A673 (cell line): ENCODE data around the gene LRFN4. TPM values are rescaled to one million over a fixed set of nuclear protein-coding genes. Genes with fewer than 3 reads are reported as not detected.

ENCODE experiments used
- BruUV-seq: library from RNA; stranded (reverse); fragments of 400-500 nt; replicated peaks from 2 replicates; lab custom pipeline; 2021; lab: Mats Ljungman, UMichigan
- CTCF ChIA-PET: fragments of 300-600 bp; sonication (Branson Sonifier 250); formaldehyde crosslinking; loops from one replicate; lab custom pipeline; 2022; ENCODE audit warnings: antibody characterized with exemption; lab: Charles Lee
- POLR2A ChIA-PET: fragments of 300-600 bp; sonication (Branson Sonifier 250); formaldehyde crosslinking; loops from one replicate; lab custom pipeline; 2022; ENCODE audit warnings: antibody characterized with exemption; ENCODE audit not compliant: low non-redundant PET; lab: Charles Lee
- DNase-seq: peaks from one replicate; pipeline ENCODE4 v3.0.0-alpha.2; 2015; ENCODE audit warnings: low spot score
- H3K27ac ChIP-seq: fragments of 200-600 bp; sonication (generic); 2 replicates; pipeline ENCODE4 v1.5.1; 2016; ENCODE audit warnings: mixed run types, low read depth, mild to moderate bottlenecking, mixed read lengths, antibody characterized with exemption, low read length; ENCODE audit not compliant: poor library complexity, severe bottlenecking
- H3K27me3 ChIP-seq: fragments of 200-600 bp; sonication (generic); replicated peaks from 2 replicates; pipeline ENCODE4 v1.6.1; 2017; ENCODE audit warnings: mixed run types, low read depth, mild to moderate bottlenecking, mixed read lengths, antibody characterized with exemption, low read length; ENCODE audit not compliant: insufficient read depth, poor library complexity
- H3K36me3 ChIP-seq: fragments of 200-600 bp; sonication (generic); 2 replicates; pipeline ENCODE4 v1.6.1; 2016; ENCODE audit warnings: mixed run types, mild to moderate bottlenecking, mixed read lengths, antibody characterized with exemption, low read length; ENCODE audit not compliant: insufficient read depth, poor library complexity, severe bottlenecking
- H3K4me1 ChIP-seq: fragments of 200-600 bp; sonication (generic); 2 replicates; pipeline ENCODE4 v1.6.1; 2017; ENCODE audit warnings: mixed run types, mild to moderate bottlenecking, mixed read lengths, antibody characterized with exemption, low read length; ENCODE audit not compliant: insufficient read depth, poor library complexity, severe bottlenecking
- H3K4me3 ChIP-seq: fragments of 200-600 bp; sonication (generic); 2 replicates; pipeline ENCODE4 v1.5.1; 2016; ENCODE audit warnings: low read depth, mixed run types, mild to moderate bottlenecking, mixed read lengths, low read length; ENCODE audit not compliant: poor library complexity, severe bottlenecking
- H3K9me3 ChIP-seq: fragments of 200-600 bp; sonication (generic); 2 replicates; pipeline ENCODE4 v1.6.1; 2016; ENCODE audit warnings: mixed run types, low read depth, mild to moderate bottlenecking, mixed read lengths, antibody characterized with exemption, low read length; ENCODE audit not compliant: poor library complexity, severe bottlenecking
- CTCF ChIP-seq: fragments of 300-800, 200-600 bp; sonication (generic); conservative IDR thresholded peaks from 2 replicates; pipeline ENCODE4 v1.5.1; 2017; ENCODE audit warnings: low read depth, mild to moderate bottlenecking, antibody characterized with exemption, low read length, moderate library complexity, mixed read lengths
- EZH2 ChIP-seq: fragments of 200-600 bp; sonication (generic); IDR thresholded peaks from 2 replicates; pipeline ENCODE4 v1.6.1; 2017; ENCODE audit warnings: borderline replicate concordance, low read depth, mild to moderate bottlenecking, mixed read lengths, antibody characterized with exemption, low read length; ENCODE audit not compliant: poor library complexity, severe bottlenecking
- intact Hi-C: fragments of 100-400 bp; cut with micrococcal nuclease; formaldehyde crosslinking; loops from one replicate; pipeline ENCODE4 v1.10.0; 2022; ENCODE audit not compliant: unreplicated experiment
- total RNA-seq: library from RNA; stranded (reverse); gene quantifications from 2 replicates; pipeline ENCODE4 v1.2.3, GENCODE V29; 2021

Gene LRFN4
- total RNA-seq, 1 experiment from 2014 or later = 57.2 TPM

DNA sequence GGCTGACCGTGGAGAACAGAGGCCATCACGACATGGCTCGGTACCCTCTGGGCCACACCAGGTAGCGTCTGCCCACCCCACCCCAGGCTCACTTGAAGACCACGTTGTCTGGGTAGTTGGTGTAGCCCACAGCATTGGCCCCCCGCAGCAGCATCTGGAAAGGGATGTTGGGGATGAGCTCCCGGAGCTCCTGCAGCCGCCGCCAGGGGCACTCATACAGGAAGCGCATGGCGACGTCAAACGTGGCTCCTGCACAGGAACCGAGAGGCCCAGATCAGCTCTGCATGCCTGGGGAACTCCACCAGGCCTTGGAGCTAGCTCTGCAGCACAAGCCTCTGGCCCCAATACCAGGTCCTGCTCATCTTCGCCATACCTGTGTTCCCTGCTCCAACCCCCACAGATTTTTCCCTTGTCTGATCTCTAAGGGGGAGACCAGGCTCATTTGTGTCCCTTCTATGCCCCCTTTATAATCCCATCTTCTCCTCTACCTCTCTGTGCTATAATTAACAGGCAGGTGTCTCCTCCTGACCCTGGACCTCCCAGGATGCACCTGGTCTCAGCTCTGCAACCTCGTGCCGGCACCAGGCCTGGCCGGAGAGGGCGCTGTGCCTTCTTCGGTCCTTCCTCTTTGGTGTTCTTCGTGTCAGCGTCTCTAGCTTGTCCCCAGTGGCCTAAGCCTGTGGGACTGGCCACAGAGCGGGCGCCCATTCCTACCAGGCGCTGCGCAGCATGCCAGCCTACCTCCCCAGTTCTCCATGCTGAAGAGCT, 5.0 kb upstream of the LRFN4 start:
- H3K27me3 ChIP-seq = no peaks in the 10 kb centered on the region
- BruUV-seq = no TSS peak
- H3K9me3 ChIP-seq = no peaks in the 10 kb centered on the region
- peaks cover 10% of the 10 kb centered on the region for H3K36me3 ChIP-seq
- no peak overlapping the region for H3K4me3 ChIP-seq
- intact Hi-C loops = no loop called here
- H3K4me1 ChIP-seq = peaks cover 7% of the 10 kb centered on the region
- TF ChIP-seq CTCF (peak; percentile 52), EZH2 (no peak)
- DNase-seq = peak; percentile 63
- no peak overlapping the region for H3K27ac ChIP-seq
- ChIA-PET POLR2A (interaction anchor here (0.5 kb wide), 1 partner anchor 177 kb away, joined by 5 read pairs; no protein-coding TSS in a partner anchor), CTCF (interaction anchor here (0.7 to 1.5 kb wide), 3 partner anchors 9 to 555 kb away, joined by 3 to 7 read pairs (median 4); partner anchors contain the start of gene RCE1)

GRCh38 chr11:66852466-66853241, 4.2 kb upstream of the LRFN4 start:
- no peaks in the 10 kb centered on the region for H3K27me3 ChIP-seq
- POLR2A ChIA-PET = interaction anchor here (0.5 kb wide), 1 partner anchor 178 kb away, joined by 5 read pairs; no protein-coding TSS in a partner anchor
- no peak for TF ChIP-seq CTCF
- TF ChIP-seq EZH2 = no peak
- peaks cover 11% of the 10 kb centered on the region for H3K4me1 ChIP-seq
- intact Hi-C loops = no loop called here
- no peak for DNase-seq
- H3K4me3 ChIP-seq = no peak overlapping the region
- no peaks in the 10 kb centered on the region for H3K9me3 ChIP-seq
- BruUV-seq = no TSS peak
- H3K27ac ChIP-seq = no peak overlapping the region
- CTCF ChIA-PET = interaction anchor here (1.1 to 1.5 kb wide), 2 partner anchors 10 to 123 kb away, joined by 4 to 7 read pairs; partner anchors contain the start of gene RCE1
- peaks cover 10% of the 10 kb centered on the region for H3K36me3 ChIP-seq

DNA sequence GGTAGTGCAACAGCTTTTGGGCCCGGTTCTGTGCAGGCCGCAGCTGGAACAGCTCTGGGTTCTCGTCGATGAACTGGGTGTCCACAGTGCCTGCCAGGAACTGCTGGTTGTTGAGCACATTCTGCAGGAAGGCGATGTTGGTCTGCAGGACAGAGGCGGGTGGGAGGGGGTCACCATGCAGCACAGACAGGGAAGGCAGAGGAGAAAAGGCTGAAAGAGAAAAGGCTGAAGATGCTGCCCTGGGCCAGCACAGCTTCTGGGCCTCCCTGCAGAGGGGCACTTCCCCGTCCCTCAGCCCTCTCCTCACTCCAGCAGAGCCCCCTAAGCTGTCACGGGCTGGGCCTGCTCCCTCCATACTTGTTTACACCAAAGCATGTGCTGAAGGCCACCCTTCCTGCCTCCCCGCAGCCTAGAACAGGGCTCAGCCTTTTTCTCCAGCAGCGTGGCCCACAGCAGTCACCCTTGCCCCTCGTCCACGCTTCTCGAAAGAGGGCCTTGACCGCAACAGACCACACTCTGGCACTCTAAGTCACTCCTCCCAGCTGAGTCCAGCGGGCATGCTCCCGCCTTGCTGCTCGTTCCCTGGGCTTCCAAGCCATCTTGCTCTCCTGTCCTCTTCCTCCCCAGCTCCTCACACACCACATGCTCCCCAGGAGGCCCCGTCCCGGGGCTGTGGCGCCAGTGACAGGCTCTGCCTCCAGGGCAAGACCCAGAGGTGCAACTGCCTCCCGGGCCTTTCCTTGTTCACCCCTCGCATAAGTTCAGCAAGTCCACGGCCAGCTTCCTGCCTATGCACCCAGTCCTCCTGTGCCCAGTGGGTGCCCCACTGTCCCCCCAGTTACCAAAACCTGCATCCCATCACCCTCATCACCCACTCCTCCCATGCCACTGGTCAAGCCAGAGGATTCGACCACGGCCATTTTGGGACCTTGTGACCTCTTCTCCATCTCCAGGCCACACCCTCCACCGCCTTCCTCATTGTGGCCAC, 3.3 kb upstream of the LRFN4 start:
- peaks cover 16% of the 10 kb centered on the region for H3K4me1 ChIP-seq
- H3K36me3 ChIP-seq = peaks cover 14% of the 10 kb centered on the region
- CTCF ChIA-PET = no interaction called here
- DNase-seq = no peak
- H3K9me3 ChIP-seq = no peaks in the 10 kb centered on the region
- intact Hi-C loops = no loop called here
- H3K4me3 ChIP-seq = no peak overlapping the region
- no peak overlapping the region for H3K27ac ChIP-seq
- no peaks in the 10 kb centered on the region for H3K27me3 ChIP-seq
- POLR2A ChIA-PET = no interaction called here
- TF ChIP-seq EZH2 = no peak
- TF ChIP-seq CTCF = no peak
- BruUV-seq = no TSS peak
